Fibroblast of upper back skin (primary cell): ENCODE results near the gene PLAC1.
A peak's percentile ranks its signal among the peaks of the same experiment; 100 is the strongest.

Source experiments
- DNase-seq: peaks from one replicate; pipeline ENCODE4 v3.0.0-alpha.2; 2013

The PLAC1 gene

DNA sequence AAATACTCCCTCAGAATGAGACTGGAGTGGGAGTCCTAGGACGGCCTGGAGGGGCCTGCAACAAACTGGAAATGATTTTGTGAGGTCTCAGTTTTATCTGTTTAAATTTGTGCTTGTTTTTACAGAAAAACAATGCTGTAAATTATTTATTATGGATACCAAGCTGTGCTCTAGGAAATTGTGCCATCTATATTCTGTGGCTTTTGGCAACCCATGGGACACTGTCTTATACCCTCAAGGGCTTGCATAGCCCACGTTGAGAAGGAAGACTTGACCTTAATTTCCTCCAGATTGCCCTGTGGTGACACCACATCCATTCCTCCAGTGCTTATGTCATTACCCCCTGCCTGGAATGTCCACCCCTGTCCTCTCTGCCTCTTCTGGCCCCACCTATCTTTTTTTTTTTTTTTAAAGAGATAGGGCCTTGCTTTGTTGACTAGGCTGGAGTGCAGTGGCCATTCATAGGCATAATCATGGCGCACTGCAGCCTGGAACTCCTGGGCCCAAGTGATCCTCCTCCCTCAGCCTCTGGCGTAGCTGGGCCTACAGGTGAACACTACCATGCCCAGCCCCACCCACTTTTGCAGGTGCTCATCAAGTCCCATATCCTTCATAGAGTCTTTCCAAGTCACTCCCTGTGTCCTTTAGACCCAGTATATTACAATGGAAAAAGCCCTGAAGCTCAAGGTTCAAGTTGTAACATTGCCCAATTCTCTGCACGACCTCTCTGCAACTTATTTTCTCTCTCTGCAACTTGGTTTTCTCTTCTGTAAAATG is 120.9 kb downstream of the PLAC1 start:
- DNase-seq: peak; percentile 78

DNA sequence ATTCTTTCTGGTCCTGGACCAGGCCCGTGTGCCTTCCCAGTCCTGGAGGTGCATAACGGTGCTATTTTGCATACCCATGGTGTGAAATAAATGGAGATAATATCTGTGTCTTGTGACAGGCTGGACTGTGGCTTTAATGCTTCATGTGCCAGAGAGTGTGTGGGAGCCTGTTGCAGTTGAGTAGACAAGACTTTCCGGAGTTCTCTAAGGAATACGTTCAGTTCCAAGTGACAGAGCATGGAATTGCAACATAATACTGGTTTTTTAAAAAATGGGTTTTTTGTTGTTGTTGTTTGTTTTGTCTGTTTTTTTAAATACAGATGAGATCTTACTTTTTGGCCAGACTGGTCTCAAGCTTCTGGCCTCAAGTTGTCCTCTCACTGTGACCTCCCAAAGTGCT is 124.3 kb downstream of the PLAC1 start:
- DNase-seq: no peak

DNA sequence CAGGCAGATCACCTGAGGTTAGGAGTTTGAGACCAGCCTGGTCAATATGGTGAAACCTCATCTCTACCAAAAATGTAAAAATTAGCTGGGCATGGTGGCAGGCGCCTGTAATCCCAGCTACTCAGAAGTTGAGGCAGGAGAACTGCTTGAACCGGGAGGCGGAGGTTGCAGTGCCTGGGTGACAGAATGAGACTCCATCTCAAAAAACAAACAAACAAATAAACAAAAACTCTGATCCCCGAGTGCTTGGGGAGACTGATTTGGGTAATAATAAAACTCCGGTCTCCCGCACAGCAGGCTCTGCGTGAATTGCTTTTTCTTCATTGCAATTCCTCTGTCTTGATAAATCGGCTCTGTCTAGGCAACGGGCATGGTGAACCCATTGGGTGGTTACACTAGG is 124.9 kb downstream of the PLAC1 start:
- DNase-seq: no peak

DNA sequence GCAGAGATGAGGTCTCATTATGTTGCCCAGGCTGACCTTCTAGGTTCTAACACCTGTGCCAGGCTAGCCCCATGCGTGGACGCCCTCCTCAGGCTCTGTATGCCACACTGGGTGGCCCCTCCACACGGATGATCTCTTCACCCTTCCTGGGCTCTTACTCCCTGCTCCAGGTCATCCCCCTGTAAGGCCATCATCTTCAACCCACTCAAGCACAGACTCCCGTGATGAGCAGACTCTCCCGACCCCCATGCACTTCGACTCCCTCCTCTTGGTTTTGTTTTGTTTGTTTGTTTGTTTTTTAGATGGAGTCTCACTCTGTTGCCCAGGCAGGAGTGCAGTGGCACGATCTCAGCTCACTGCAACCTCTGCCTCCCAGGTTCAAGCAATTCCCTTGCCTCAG is 127.4 kb downstream of the PLAC1 start:
- DNase-seq: no peak

DNA sequence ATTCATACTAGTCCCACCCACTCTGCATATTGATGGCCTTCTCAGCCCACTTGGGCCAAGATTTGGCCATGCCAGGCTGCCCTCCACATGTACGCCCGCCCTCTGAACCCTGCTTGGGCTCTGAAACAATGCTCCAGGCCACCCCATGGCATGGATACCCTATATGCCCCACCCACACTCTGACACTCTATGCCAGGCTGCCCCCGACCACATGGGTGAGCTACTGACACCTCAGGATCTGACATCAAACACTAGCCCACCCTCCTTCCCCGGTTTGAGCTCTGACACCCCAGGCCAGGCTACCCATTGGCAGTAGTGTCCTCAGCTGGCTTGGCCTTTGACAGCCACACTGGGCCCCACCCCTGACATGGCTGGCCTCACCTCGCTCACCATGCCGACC is 128.8 kb downstream of the PLAC1 start:
- DNase-seq: no peak

DNA sequence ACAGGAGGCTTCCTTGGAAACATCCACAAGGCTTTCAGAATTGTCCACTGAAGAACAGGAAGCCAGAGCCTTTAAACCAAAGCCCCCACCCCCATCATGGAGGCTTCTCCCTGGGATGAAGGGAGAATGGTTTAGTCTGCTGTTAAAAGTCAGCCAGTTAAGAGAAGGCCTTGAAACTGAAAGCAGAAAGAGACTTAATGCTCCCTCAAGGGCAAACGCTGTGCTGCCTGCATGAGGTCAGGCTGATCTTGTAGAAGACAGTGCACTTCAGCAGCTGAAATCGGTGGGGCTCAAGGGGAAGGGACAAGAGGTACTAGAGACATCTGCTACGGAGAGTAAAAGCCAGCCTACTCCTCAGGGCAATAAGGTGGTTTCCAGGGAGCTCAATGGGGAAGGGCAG is 129.3 kb downstream of the PLAC1 start:
- no peak for DNase-seq

DNA sequence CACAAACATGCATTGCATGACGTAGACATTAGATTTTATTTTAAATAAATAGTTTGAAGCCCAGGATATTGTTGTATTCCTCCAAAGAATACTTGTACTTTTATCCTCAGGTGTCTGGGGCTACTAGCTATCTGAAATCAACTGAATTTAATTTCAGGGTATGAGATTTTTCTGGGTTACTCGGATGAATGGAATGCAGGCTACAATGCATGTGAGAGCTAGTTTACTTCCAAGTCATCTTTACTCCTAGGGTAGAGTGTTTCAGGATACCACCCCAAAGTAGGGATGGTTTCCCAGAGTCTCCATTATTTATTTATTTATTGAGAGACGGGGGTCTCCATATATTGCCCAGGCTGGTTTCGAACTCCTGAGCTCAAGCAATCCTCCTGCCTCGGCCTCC is 131.9 kb downstream of the PLAC1 start:
- DNase-seq: peak; percentile 45

DNA sequence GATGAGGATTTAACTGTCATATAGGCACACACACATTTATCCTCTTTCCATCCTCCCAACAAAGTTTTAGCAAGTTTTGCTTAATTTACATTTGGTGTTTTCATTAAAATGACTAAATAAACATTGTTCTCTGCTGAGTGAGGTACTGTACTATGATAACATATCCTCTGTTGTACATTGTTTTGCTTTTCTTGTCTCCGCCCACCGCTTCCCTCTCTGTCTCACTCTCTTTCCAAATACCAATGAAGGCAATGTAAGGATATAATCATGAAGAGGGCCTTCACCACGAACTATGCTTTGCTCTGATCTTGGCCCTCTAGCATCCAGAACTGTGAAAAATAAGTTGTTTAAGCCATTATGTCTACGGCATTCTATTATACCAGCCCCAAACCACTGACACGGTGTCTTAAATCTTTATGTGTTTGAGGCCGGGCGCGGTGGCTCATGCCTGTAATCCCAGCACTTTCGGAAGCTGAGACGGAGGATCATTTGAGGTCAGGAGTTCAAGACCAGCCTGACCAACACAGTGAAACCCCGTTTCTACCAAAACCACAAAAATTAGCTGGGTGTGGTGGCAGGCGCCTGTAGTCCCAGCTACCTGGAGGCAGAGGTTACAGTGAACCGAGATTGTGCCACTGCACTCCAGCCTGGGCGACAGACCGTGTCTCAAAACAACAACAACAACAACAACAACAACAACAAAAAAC is 133.0 kb downstream of the PLAC1 start:
- no peak for DNase-seq

DNA sequence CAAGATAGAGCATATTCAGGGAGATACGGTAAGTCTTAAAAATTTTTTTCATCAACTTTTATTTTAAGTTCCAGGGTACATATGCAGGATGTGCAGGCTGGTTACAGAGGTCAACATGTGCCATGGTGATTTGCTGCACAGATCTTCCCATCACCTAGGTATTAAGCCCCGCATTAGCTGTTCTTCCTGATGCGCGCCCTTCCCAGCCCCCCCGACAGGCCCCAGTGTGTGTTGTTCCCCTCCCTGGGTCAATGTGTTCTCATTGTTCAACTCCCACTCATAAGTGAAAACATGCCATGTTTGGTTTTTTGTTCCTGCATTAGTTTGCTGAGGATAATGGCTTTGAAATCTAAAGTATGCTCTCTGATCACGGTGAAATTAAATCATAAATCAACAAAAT is 134.1 kb downstream of the PLAC1 start:
- DNase-seq: no peak

DNA sequence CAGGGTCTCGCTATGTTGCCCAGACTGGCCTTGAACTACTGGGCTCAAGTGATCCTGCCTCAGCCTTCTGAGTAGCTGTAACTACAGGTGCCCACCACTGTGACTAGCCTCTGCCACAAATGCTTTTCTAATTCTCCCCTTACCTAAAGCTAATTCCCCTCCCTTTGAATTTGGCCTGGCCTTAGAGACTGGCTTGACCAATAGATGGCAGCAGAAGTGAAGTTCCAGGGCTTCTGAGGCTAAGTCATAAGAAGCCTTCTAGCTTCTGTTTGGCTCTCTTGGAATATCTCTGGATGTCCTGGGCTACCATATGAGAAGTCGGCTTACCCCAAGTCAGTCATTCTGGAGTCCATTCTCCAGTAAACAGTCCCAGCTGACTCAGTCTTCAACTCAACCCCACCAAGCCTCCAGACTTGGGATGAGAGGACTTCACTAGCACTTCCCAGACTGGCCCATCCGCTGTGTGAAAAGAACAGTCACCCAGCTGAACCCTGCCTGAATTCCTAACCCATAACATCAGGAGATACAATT is 137.3 kb downstream of the PLAC1 start:
- peak; percentile 69 for DNase-seq
